Peyer's patch (tissue), 4 donors: ENCODE results near the gene KIF7.

ENCODE experiments used
- CTCF ChIP-seq, 6 experiments: fragments of 450-650 bp in 4 of 6; fragments of 200-600 bp in 2 of 6; sonication (generic) in 1 of 6; IDR thresholded peaks; one replicate each; pipeline ENCODE4 v1.5.1; 2017 to 2019; ENCODE audit warnings: antibody characterized with exemption in 6 of 6, mild to moderate bottlenecking in 3 of 6, moderate library complexity in 1 of 6
- POLR2A ChIP-seq, 2 donors: fragments of 450-650 bp; IDR thresholded peaks; one replicate each; pipeline ENCODE4 v1.5.1; 2017; ENCODE audit warnings: antibody characterized with exemption in 2 of 2, mild to moderate bottlenecking in 2 of 2, moderate library complexity in 2 of 2

GRCh38 chr15:89653578-89653977 is 1.7 kb downstream of the KIF7 start:
- TF ChIP-seq CTCF (IDR thresholded peaks at IDR 0.05) (no peak), POLR2A (IDR thresholded peaks at IDR 0.05) (no peak)
